PC-3 (cell line): ENCODE results near the gene OXSR1.

Source experiments
- EZH2 ChIP-seq: fragments of 300-600 bp; sonication (generic); IDR thresholded peaks from one replicate; pipeline ENCODE4 v1.6.1; 2017; ENCODE audit warnings: antibody characterized with exemption, mild to moderate bottlenecking, low read length; ENCODE audit not compliant: unreplicated experiment
- EZH2phosphoT487 ChIP-seq: fragments of 300-600 bp; sonication (generic); IDR thresholded peaks from 2 replicates; pipeline ENCODE4 v1.6.1; 2018; ENCODE audit warnings: mild to moderate bottlenecking, antibody characterized with exemption, low read length, borderline replicate concordance
- TF ChIP-seq, protein P1 (sequence below): fragments of 300-600 bp; sonication (generic); conservative IDR thresholded peaks from 2 replicates; pipeline ENCODE4 v1.5.1; 2017; ENCODE audit warnings: antibody characterized with exemption, low read depth, mild to moderate bottlenecking, low read length

DNA sequence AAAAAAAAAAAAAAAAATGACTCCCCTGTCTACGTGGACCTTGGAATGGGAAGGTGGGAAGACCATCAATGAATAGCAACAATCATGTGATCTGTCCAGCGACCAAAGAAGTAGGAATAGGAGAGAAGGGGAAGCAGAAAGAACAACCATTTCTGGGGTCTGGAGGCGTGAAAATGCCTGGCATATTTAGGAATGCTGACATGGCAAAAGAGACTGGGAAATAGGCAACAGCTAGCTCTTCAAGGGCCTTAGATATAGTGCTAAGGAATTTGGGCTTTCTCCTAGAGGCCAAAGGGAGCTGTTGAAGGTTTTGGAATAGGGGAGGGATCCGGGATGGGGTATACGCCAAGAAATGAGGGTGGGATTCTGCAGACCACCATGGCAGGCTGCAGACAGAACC is 106.2 kb downstream of the OXSR1 start:
- TF ChIP-seq, protein P1, sequence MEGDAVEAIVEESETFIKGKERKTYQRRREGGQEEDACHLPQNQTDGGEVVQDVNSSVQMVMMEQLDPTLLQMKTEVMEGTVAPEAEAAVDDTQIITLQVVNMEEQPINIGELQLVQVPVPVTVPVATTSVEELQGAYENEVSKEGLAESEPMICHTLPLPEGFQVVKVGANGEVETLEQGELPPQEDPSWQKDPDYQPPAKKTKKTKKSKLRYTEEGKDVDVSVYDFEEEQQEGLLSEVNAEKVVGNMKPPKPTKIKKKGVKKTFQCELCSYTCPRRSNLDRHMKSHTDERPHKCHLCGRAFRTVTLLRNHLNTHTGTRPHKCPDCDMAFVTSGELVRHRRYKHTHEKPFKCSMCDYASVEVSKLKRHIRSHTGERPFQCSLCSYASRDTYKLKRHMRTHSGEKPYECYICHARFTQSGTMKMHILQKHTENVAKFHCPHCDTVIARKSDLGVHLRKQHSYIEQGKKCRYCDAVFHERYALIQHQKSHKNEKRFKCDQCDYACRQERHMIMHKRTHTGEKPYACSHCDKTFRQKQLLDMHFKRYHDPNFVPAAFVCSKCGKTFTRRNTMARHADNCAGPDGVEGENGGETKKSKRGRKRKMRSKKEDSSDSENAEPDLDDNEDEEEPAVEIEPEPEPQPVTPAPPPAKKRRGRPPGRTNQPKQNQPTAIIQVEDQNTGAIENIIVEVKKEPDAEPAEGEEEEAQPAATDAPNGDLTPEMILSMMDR = no peak
- no peak for TF ChIP-seq EZH2
- no peak for TF ChIP-seq EZH2phosphoT487
